Measurements from ENCODE around the gene SSC5D. TPM values are rescaled to one million over a fixed set of nuclear protein-coding genes. Genes with fewer than 3 reads are reported as not detected.

The SSC5D gene
- total and polyA plus RNA-seq, 9 of the 15 experiments (the other 6 are each of a cell fraction or from before 2014, with no cell fraction given): 0.04 to 0.71 (median 0.14) TPM; not detected in 2

DNA sequence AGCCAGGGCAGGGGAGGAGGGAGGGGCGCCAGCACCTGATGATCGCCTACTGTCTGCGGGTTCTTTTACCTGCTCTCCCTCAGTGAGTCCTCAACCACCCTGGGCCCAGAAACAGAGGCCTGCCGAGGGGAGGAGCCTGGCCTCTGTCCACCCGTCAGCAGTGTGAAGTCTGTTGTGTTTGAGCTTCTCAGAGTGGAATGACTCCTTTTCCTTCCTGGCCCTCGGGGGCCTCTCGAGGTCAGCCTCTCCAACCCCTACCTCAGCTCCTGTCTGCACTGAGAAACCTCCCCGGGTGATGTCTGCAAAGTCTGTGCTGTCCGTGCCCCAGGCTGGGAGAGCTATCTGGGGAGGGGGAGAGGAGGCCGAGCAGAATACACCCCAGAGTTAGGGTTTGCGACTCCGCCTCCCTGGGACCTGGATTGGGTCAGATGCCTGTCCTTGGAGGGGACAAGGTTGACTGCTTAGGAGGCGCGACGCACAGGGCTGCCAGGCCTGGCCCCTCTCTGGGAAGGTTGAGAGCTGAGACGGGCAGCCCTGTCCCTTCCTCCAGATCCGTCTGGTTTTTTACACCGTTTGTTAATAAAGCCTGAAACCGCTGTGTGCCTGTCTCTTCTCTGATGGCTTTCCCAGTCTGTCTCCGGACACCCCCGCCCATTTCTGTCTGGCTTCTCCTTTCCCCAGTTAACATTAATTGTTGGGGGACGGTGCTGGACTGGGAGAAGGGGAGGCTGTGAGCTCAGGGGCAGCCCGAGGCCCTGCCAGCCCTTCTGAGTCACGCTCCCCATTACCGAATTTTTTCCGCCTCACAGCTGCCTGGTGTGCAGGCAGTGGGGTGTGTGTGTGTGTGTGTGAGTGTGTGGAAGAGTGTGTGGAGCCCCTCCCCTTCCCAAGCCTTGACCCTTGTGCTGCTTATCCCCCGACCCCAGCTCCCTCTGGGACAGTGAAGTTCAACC, 989 bp upstream of the SSC5D start (continued):
- TF ChIP-seq, protein P1, sequence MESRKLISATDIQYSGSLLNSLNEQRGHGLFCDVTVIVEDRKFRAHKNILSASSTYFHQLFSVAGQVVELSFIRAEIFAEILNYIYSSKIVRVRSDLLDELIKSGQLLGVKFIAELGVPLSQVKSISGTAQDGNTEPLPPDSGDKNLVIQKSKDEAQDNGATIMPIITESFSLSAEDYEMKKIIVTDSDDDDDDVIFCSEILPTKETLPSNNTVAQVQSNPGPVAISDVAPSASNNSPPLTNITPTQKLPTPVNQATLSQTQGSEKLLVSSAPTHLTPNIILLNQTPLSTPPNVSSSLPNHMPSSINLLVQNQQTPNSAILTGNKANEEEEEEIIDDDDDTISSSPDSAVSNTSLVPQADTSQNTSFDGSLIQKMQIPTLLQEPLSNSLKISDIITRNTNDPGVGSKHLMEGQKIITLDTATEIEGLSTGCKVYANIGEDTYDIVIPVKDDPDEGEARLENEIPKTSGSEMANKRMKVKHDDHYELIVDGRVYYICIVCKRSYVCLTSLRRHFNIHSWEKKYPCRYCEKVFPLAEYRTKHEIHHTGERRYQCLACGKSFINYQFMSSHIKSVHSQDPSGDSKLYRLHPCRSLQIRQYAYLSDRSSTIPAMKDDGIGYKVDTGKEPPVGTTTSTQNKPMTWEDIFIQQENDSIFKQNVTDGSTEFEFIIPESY (CRISPR knock-in tag; IDR thresholded peaks at IDR 0.05): no peak
- TF ChIP-seq ZNF507 (tag; conservative IDR thresholded peaks at IDR 0.05) (no peak), GATAD2A (IDR thresholded peaks at IDR 0.05) (no peak), ESRRB (CRISPR knock-in tag; IDR thresholded peaks at IDR 0.05; ENCODE audit: borderline replicate concordance) (no peak), HMG20B (CRISPR knock-in tag; IDR thresholded peaks at IDR 0.05) (no peak), ZNF239 (CRISPR knock-in tag; IDR thresholded peaks at IDR 0.05) (no peak), YBX1 (IDR thresholded peaks at IDR 0.05) (no peak), ZNF212 (CRISPR knock-in tag; IDR thresholded peaks at IDR 0.05) (no peak), SUPT5H (IDR thresholded peaks at IDR 0.05) (0 out of 2 replicates have a peak, but pooled peaks have one; percentile 24)
- TF ChIP-seq, protein P2, sequence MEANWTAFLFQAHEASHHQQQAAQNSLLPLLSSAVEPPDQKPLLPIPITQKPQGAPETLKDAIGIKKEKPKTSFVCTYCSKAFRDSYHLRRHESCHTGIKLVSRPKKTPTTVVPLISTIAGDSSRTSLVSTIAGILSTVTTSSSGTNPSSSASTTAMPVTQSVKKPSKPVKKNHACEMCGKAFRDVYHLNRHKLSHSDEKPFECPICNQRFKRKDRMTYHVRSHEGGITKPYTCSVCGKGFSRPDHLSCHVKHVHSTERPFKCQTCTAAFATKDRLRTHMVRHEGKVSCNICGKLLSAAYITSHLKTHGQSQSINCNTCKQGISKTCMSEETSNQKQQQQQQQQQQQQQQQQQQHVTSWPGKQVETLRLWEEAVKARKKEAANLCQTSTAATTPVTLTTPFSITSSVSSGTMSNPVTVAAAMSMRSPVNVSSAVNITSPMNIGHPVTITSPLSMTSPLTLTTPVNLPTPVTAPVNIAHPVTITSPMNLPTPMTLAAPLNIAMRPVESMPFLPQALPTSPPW (CRISPR knock-in tag; IDR thresholded peaks at IDR 0.05): peak; percentile 74
- TF ChIP-seq, protein P3, sequence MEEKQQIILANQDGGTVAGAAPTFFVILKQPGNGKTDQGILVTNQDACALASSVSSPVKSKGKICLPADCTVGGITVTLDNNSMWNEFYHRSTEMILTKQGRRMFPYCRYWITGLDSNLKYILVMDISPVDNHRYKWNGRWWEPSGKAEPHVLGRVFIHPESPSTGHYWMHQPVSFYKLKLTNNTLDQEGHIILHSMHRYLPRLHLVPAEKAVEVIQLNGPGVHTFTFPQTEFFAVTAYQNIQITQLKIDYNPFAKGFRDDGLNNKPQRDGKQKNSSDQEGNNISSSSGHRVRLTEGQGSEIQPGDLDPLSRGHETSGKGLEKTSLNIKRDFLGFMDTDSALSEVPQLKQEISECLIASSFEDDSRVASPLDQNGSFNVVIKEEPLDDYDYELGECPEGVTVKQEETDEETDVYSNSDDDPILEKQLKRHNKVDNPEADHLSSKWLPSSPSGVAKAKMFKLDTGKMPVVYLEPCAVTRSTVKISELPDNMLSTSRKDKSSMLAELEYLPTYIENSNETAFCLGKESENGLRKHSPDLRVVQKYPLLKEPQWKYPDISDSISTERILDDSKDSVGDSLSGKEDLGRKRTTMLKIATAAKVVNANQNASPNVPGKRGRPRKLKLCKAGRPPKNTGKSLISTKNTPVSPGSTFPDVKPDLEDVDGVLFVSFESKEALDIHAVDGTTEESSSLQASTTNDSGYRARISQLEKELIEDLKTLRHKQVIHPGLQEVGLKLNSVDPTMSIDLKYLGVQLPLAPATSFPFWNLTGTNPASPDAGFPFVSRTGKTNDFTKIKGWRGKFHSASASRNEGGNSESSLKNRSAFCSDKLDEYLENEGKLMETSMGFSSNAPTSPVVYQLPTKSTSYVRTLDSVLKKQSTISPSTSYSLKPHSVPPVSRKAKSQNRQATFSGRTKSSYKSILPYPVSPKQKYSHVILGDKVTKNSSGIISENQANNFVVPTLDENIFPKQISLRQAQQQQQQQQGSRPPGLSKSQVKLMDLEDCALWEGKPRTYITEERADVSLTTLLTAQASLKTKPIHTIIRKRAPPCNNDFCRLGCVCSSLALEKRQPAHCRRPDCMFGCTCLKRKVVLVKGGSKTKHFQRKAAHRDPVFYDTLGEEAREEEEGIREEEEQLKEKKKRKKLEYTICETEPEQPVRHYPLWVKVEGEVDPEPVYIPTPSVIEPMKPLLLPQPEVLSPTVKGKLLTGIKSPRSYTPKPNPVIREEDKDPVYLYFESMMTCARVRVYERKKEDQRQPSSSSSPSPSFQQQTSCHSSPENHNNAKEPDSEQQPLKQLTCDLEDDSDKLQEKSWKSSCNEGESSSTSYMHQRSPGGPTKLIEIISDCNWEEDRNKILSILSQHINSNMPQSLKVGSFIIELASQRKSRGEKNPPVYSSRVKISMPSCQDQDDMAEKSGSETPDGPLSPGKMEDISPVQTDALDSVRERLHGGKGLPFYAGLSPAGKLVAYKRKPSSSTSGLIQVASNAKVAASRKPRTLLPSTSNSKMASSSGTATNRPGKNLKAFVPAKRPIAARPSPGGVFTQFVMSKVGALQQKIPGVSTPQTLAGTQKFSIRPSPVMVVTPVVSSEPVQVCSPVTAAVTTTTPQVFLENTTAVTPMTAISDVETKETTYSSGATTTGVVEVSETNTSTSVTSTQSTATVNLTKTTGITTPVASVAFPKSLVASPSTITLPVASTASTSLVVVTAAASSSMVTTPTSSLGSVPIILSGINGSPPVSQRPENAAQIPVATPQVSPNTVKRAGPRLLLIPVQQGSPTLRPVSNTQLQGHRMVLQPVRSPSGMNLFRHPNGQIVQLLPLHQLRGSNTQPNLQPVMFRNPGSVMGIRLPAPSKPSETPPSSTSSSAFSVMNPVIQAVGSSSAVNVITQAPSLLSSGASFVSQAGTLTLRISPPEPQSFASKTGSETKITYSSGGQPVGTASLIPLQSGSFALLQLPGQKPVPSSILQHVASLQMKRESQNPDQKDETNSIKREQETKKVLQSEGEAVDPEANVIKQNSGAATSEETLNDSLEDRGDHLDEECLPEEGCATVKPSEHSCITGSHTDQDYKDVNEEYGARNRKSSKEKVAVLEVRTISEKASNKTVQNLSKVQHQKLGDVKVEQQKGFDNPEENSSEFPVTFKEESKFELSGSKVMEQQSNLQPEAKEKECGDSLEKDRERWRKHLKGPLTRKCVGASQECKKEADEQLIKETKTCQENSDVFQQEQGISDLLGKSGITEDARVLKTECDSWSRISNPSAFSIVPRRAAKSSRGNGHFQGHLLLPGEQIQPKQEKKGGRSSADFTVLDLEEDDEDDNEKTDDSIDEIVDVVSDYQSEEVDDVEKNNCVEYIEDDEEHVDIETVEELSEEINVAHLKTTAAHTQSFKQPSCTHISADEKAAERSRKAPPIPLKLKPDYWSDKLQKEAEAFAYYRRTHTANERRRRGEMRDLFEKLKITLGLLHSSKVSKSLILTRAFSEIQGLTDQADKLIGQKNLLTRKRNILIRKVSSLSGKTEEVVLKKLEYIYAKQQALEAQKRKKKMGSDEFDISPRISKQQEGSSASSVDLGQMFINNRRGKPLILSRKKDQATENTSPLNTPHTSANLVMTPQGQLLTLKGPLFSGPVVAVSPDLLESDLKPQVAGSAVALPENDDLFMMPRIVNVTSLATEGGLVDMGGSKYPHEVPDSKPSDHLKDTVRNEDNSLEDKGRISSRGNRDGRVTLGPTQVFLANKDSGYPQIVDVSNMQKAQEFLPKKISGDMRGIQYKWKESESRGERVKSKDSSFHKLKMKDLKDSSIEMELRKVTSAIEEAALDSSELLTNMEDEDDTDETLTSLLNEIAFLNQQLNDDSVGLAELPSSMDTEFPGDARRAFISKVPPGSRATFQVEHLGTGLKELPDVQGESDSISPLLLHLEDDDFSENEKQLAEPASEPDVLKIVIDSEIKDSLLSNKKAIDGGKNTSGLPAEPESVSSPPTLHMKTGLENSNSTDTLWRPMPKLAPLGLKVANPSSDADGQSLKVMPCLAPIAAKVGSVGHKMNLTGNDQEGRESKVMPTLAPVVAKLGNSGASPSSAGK (IDR thresholded peaks at IDR 0.05): no peak
